GM19397 (cell line): ENCODE data around the gene IFI6.
"Not testable (repeated sequence)": the region's sequence is repeated elsewhere in the genome, so short reads cannot be mapped to it uniquely, and the experiment has no call there.

Source experiments
- ATAC-seq: cut with Tn5 transposase; IDR thresholded peaks from one replicate; pipeline ENCODE4 v1.9.1; 2021; ENCODE audit warnings: mild to moderate bottlenecking, moderate library complexity; ENCODE audit not compliant: unreplicated experiment

The IFI6 gene

DNA sequence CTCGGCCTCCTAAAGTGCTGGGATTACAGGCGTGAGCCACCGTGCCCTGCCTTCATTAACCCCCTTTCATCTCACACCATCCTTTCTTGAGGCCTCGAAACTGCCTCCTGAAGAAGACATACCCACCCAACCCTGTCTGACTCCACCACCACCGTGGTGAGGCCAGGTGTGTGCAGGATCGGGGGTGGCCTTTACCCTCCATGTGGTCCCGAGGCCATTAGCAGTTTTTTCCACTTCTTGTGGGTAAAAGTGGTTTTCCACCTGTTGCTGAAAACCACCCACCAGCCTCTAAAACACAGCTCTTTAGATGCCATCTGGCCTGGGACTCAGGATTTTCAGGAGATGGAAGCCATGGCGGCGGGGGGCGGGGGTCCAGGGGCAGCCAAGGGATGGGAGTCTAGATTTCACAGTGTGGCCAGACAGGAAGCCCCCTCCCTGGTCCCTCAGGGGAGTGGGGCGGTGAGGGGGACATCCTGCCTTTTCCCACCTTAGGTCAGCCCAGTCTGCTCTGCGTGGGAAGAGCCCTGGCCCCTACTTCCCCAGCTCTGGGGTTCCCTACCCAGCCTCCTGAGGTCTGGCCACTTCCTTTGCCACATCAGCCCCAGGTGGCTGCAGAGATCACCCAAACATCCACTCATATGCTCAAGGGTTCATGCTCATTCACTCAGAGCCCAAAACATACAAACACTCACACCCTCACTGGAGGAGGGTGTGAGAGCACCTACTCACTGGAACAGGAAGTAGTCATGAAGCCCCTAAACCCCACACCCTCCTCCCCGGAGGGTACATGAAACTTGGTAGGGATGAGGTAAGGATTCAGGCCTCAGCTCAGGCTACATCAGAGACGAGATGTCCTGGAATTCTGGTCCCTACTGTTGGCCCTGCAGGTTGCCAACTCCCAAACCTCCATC, 39.4 kb downstream of the IFI6 start:
- peak; percentile 29 for ATAC-seq

DNA sequence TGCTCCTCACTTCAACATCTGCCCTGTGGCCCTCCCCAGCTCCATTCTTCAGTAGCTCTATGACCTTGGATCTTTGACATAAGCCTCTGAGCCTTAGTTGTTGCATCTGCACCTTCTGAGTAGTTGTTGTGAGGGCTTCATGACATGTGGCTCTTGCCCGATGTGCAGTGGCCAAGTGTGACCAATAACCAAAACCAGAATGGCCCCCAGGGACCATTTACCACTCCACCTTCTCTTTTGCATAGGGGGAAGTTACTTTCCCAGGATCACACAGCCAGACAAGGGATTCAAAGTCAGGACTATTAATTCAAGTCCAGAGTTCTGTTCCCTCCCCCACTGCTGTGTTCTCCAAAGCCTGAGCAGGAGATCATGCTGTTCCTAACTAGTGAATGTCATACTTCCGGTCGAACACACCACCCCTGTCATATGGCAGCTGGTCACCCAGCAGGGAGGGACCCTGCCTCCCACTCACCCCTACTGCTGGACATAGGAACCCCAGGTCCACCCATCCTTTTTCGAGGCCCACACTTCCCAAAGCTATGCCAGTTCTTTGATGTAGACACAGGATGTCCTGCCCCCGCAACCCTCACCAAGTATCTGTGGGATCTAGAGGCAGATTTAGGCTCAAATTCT, 41.0 kb downstream of the IFI6 start:
- no peak for ATAC-seq

DNA sequence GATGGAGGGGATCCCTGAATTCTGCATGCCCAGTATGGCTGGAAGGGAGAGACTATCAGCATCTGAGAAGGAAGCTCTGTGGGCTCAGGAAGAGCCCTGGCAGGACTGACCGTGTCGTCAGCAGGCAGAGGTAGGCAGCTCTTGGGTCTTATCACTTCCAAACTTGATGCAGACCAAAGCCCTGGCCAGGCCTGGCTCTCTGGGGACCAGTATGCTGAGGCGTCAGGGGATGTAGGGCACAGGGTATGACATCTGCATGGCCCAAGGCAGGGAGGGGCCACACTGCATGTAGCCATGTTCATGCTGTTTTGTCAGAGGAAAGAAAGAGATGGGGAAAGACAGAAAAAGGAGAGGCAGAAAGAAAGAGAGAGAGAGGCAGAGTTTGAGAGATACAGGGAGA, 43.3 kb downstream of the IFI6 start:
- ATAC-seq, result no peak

GRCh38 chr1:27627733-27628132, 44.3 kb downstream of the IFI6 start:
- not testable (repeated sequence) for ATAC-seq

- no peak for ATAC-seq
Measured at GRCh38 chr1:27627061-27627460, 44.9 kb downstream of the IFI6 start.

DNA sequence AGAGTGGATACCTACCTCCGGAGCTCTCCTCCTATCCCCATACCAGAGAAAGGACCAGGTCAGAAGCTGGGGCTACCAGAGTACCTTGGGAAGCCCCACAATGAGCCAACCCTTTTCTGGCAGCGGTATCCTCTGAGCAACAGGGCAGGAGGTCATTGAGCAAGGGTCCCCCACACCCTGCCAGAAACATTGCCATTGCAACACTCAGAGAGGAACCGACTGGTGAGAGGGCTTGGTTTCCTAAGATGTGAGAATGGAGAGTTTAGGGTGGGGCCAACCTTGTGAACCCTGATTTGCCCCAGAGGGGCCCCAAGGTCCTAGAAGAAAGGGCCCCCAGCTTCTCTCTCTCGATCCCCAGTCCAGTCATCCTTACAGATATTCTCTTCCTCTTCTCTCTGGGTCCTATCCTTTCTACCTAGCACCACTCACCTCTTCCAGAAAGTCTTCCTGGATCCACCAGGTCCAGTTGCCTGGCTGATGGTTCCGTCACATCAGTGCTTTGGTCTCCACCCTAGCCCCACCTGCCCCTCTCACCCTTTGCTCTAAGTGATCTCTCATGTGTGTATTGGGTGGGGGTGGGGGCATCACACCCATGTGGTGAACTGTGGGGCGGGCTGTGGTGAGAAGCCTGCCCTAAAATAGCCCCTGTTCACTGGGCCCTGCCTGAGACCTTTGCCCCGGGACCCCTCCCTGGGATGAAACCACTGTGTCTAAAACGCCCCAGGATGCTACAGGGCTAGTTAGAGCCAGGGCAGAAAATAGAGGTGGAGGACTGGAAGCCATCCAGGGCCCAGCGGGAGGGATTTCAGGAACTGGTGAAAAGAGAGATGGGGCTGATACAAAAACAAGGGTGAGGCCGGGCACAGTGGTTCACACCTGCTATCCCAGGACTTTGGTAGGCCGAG, 45.7 kb downstream of the IFI6 start:
- no peak for ATAC-seq

GRCh38 chr1:27624467-27625178, 47.4 kb downstream of the IFI6 start:
- ATAC-seq, result peak; percentile 26

GRCh38 chr1:27623327-27624212, 48.4 kb downstream of the IFI6 start:
- ATAC-seq, result no peak

- ATAC-seq, result no peak
Measured at GRCh38 chr1:27622828-27623227, 49.2 kb downstream of the IFI6 start.

DNA sequence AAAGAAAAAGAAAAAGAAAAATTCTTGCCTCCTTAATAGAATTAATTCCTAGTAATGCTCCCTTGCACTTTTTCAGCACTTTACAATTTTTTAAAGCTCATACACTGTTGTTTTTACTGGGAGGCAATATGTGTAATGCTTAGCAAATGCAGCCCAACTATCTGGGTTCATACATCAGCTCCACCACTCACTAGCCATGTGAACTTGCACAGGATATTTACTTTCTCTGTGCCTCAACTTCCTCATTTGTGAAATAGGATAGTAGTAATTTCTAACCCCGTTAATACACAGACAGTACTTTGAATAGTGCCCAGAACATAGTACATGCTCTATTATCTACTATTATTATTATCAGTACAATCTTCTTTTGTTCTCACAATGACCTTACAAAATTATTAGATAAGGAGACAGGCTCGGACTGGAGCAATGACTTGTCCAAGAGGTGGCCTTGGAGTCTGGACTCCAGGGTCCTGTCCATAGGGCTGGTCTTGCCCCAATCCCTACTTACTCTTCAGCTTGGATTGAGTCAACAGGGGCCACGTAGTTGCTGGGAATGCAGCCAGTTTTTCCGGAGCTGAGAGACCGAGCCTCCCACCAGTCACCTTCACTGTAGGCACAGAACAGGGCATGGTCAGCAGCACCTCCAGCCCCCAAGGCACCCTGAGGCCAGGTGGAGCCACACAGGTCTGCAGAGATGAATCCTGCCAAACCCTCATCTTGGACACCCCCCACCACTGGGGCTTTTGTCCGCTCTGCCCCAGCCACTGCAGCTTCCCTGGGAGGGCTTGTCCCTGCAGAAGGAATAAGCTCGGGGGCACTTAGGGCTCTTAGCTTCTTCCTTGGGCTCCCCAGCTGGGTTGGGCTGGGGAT, 50.7 kb downstream of the IFI6 start:
- no peak for ATAC-seq

DNA sequence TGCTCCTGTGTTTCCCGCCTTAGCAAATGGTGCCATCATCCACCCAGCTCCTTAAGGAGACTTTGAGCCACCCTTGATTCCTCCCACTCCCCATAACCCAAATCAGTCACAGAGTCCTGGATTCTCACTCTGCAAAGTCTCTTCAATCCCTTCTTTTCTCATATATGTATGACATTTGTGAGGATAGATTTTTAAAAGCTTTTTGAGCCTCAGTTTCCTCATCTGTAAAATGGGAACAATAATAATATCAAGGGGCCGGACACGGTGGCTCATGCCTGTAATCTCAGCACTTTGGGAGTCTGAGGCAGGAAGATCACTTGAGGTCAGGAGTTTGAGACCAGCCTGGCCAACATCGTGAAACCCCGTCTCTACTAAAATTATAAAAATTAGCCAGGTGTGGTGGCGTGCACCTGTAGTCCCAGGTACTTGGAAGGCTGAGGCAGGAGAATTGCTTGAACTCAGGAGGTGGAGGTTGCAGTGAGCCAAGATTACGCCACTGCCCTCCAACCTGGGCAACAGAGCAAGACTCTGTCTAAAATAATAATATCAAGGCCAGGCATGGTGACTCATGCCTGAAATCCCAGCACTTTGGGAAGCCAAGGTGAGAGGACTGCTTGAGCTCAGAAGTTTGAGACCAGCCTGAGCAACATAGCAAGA, 52.1 kb downstream of the IFI6 start:
- not testable (repeated sequence) for ATAC-seq

GRCh38 chr1:27618341-27619082, 53.5 kb downstream of the IFI6 start:
- no peak for ATAC-seq

DNA sequence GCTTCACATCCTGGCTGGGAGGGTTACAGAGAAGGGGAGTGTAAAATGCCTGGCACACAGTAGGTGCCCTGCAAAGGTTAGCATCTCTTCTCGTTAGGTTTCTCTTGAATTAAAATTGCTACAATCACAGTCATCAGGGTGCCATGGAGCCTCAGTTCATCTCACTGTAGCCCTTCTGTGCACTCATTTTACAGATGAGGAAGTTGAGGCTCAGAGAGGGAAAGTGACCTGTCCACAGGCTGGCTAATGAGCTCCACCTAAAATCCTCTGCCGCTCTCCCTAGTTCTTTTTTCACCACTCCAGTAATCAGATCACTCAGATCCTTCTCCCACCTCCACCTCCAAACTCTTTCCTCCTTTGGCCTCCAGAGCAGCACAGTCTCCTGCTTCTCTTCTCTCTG, 54.6 kb downstream of the IFI6 start:
- no peak for ATAC-seq

- ATAC-seq, result no peak
Measured at GRCh38 chr1:27616441-27616840, 55.6 kb downstream of the IFI6 start.
